UCSD-AML1 (cell line): Measurements from ENCODE around the gene DAD1.
"Not testable (repeated sequence)": the region's sequence is repeated elsewhere in the genome, so short reads cannot be mapped to it uniquely, and the experiment has no call there.

Source experiments
- DNase-seq: peaks from one replicate; lab custom pipeline; 2025; ENCODE audit not compliant: unreplicated experiment; lab: John Stamatoyannopoulos, UW

Gene DAD1

DNA sequence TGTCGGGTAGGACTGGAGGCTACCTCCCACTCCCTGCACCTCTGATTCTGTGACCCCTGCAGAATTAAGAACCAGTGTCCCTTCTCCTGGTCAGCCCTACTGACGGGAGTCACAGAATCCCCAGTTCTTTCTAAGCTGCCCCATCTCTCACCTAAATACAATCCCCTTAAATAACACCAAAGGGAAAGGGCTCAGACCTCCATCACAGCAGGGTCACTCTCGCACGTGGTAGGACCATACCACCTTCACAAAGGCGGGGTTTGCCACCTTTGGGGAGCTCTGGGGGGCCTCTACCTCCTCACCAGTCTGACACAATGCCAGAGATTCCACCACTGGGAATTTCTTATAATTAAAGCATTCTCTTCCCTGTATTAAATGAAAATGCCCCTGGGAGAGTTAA, 35.6 kb downstream of the DAD1 start:
- DNase-seq: no peak

DNA sequence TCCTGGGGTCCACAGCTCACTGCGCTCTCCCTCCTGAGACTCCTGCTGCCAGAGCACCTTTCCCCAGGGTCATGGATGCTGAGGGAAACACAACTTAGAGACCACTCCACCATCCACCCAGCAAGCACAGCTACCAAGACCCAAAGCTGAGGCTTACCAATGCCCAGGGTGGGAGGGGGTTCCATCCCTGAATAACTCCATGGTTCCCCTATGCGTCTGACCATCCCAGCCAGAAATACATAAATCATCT, 36.3 kb downstream of the DAD1 start:
- no peak for DNase-seq

DNA sequence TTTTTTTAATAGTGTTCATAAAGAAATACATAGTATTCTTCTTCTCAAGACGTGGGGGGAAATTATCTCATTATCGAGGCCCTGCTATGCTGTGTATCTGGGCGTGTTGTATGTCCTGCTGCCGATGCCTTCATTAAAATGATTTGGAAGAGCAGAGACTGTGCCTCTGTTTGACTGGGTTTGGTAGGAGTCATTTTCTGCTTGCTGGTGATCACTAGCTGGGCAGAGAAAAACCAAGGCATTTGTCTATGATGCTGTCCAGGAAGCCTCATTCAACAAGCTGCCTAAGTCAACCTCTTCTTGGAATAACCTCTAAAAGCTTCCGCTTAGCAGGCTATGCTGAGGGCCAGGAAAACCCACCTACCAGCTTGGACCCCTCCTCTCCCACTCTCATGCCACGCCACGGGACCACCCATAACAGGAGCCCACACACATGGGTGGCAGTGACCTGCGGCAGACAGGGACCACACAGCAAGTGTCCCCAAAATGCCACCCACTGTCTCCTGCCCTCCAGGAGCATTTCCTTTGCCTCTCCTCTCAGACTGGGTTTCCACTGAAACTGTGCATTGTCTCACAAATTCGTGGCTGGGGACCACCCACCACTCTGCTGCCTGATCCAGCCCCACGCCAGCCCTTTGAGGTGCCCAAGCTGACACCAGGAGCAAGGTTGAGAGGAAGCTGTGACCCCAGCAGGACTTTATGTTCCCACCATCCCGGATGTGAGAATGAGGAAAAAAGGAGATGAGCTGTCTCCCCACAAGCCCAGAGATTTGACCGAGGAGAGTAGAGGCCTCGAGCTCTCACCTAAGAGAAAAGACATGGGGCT, 36.8 kb downstream of the DAD1 start:
- DNase-seq: no peak

DNA sequence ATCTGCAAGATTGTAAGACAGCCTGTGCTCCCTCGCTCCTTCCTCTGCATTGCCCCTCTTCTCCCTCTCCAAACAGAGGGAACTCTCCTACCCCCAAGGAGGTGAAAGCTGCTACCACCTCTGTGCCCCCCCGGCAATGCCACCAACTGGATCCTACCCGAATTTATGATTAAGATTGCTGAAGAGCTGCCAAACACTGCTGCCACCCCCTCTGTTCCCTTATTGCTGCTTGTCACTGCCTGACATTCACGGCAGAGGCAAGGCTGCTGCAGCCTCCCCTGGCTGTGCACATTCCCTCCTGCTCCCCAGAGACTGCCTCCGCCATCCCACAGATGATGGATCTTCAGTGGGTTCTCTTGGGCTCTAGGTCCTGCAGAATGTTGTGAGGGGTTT, 37.4 kb downstream of the DAD1 start:
- no peak for DNase-seq

DNA sequence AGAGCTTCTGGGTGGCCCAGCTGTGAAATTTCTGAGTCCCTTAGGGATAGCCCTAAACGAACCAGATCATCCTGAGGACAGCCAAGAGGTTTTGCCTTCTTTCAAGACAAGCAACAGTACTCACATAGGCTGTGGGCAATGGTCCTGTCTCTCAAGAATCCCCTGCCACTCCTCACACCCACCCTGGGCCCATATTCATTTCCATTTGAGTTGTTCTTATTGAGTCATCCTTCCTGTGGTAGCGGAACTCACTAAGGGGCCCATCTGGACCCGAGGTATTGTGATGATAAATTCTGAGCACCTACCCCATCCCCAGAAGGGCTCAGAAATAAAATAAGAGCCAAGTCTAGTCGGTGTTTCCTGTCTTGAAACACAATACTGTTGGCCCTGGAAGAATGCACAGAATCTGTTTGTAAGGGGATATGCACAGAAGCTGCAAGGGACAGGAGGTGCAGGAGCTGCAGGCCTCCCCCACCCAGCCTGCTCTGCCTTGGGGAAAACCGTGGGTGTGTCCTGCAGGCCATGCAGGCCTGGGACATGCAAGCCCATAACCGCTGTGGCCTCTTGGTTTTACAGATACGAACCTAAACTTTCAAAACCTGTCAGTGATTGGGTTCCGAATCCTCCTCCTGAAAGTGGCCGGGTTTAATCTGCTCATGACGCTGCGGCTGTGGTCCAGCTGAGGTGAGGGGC, 38.9 kb downstream of the DAD1 start:
- DNase-seq: no peak

DNA sequence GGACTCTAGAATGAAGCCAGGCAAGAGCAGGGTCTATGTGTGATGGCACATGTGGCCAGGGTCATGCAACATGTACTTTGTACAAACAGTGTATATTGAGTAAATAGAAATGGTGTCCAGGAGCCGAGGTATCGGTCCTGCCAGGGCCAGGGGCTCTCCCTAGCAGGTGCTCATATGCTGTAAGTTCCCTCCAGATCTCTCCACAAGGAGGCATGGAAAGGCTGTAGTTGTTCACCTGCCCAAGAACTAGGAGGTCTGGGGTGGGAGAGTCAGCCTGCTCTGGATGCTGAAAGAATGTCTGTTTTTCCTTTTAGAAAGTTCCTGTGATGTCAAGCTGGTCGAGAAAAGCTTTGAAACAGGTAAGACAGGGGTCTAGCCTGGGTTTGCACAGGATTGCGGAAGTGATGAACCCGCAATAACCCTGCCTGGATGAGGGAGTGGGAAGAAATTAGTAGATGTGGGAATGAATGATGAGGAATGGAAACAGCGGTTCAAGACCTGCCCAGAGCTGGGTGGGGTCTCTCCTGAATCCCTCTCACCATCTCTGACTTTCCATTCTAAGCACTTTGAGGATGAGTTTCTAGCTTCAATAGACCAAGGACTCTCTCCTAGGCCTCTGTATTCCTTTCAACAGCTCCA, 39.6 kb downstream of the DAD1 start:
- DNase-seq: no peak

DNA sequence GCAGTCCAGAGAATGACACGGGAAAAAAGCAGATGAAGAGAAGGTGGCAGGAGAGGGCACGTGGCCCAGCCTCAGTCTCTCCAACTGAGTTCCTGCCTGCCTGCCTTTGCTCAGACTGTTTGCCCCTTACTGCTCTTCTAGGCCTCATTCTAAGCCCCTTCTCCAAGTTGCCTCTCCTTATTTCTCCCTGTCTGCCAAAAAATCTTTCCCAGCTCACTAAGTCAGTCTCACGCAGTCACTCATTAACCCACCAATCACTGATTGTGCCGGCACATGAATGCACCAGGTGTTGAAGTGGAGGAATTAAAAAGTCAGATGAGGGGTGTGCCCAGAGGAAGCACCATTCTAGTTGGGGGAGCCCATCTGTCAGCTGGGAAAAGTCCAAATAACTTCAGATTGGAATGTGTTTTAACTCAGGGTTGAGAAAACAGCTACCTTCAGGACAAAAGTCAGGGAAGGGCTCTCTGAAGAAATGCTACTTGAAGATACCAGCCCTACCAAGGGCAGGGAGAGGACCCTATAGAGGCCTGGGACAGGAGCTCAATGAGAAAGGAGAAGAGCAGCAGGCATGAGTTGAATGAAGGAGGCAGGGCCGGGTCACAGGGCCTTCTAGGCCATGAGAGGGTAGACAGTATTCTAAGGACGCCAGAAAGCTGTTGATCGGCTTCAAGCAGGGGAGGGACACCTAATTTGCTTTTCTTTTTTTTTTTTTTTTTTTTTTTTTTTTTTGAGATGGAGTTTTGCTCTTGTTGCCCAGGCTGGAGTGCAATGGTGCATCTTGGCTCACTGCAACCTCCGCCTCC, 40.9 kb downstream of the DAD1 start:
- no peak for DNase-seq

DNA sequence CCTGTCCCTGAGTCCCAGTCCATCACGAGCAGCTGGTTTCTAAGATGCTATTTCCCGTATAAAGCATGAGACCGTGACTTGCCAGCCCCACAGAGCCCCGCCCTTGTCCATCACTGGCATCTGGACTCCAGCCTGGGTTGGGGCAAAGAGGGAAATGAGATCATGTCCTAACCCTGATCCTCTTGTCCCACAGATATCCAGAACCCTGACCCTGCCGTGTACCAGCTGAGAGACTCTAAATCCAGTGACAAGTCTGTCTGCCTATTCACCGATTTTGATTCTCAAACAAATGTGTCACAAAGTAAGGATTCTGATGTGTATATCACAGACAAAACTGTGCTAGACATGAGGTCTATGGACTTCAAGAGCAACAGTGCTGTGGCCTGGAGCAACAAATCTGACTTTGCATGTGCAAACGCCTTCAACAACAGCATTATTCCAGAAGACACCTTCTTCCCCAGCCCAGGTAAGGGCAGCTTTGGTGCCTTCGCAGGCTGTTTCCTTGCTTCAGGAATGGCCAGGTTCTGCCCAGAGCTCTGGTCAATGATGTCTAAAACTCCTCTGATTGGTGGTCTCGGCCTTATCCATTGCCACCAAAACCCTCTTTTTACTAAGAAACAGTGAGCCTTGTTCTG, 41.6 kb downstream of the DAD1 start:
- no peak for DNase-seq

DNA sequence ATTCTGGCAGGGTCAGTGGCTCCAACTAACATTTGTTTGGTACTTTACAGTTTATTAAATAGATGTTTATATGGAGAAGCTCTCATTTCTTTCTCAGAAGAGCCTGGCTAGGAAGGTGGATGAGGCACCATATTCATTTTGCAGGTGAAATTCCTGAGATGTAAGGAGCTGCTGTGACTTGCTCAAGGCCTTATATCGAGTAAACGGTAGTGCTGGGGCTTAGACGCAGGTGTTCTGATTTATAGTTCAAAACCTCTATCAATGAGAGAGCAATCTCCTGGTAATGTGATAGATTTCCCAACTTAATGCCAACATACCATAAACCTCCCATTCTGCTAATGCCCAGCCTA, 42.3 kb downstream of the DAD1 start:
- DNase-seq: no peak

DNA sequence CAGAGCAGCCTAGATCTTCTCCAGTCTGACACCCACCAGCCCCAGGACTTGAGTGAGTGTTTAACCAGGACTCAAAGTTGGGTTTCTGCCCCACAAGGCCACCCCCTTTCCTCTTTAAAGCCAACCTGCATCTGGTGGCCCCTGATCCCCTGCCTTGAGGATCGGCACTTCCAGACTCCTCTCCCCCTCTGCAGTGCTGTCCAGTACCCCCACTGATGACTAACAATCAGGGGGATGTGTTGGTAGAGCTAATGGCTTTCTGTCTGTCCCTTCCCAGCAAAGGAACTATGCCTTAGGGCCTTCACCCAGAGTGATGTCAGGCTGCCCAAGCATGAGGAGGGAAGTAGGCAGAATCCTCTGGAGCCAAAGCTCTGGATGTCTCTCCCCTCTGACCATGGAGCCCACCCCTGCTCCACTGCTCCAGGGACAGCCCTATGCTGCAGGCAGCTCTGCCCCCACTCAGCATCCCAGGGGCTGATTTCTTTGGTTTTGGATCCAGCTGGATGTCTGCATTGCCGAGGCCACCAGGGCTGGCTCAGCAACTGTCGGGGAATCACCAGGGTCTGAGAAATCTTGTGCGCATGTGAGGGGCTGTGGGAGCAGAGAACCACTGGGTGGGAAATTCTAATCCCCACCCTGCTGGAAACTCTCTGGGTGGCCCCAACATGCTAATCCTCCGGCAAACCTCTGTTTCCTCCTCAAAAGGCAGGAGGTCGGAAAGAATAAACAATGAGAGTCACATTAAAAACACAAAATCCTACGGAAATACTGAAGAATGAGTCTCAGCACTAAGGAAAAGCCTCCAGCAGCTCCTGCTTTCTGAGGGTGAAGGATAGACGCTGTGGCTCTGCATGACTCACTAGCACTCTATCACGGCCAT, 42.9 kb downstream of the DAD1 start:
- no peak for DNase-seq

DNA sequence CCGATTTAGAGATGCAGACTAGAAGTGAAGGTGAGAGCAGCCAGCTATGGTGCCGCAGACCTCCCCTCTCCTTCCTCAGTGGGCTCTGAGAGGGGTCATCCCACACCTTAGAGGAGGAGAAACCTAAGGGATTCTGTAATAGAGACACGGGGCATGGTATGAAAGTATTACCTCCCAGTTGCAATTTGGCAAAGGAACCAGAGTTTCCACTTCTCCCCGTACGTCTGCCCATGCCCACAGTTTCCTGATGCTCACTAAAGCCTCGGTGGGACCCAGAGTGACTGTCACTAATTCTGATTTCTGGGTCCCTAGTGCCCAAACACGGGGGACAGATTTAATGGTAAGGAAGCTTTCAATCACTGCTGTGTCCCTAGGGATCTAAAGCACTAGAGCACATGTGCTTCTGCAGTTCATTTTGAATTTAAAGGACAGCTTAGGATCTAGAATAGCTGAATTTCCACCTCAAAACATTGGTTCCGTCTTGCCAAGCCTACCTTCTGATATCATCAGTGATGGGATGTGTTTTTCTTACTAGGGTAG, 44.1 kb downstream of the DAD1 start:
- DNase-seq: no peak

DNA sequence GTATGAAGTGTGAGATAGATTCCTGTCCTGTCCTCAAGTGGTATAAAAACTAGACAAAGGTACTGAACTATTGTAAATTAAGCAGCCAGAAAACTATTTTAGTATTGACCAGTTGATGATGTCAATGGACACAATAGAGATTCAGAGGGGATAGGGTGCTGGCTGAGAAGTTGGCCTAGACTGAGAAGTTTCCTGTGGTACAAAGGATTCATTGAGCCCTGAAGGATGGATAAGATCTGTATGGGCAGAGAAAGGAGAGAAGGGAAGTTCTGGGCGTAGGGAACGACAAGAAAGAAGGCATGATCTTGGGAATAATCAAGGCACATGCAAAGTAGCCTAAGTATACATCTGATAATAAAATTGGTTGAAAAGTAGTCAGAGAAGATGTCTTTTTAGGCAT, 44.6 kb downstream of the DAD1 start:
- DNase-seq: no peak

DNA sequence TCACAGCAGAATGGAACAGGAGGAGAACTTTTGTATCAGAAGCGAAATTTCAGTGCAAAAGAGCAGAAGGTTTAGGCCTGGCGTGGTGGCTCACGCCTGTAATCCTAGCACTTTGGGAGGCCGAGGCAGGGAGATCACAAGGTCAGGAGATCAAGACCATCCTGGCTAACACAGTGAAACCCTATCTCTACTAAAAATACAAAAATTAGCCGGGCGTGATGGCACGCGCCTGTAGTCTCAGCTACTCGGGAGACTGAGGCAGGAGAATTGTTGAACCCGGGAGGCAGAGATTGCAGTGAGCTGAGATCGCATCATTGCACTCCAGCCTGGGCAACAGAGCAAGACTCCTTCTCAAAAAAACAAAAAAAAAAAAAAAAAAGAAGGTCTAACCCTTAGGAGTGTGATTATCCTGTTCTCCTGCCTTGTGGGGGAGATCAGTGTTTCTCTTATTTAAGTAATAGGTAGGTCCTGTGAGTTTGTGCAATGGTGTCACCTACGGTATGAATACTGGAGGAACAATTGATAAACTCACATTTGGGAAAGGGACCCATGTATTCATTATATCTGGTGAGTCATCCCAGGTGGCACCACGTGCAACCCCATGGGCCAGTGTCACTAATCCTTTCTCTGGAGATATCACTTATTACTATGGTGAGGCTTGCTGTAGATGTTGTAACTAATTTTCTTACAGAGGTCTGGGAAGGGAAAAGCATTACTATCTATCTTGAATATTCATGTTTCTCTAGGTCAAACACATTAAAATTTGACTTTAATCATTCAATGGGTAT, 45.3 kb downstream of the DAD1 start:
- DNase-seq: not testable (repeated sequence)

DNA sequence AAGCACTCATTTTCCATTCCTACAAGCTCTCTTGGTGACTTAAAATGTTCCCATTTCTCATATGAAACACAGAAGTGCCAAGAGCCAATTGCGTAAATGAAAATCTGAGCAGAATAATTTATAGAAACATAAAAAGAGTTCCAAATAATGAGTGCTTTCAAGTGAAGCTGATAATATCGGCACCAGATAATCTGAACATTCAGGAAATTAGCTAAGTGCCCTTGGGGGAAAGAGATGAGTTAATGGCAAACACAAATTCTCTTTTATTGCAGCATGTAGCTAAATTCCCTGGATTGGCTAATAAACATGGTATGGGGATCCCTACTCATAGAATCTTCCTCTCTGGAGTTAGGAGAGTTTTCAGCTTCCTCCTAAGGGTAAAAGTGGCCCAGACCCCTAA, 46.7 kb downstream of the DAD1 start:
- no peak for DNase-seq

DNA sequence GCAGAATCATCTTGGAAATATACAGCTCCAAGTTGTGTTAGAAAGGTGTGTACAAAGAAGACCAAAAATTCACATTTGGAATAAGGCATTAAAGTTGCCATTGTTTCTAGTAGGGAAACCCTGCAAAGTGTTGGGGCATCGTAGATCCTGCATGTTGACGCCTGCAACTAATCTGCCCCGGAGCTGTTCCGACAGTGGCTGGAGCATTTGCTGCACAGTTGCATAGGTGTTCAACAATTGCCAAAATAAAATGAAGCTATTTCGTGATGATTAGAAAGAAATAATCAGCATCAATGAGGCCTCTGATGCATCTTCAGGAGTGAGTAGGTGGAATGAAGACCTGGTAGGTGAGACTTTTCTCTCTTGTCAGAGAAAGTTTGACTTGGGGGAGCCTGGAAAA, 47.3 kb downstream of the DAD1 start:
- no peak for DNase-seq

DNA sequence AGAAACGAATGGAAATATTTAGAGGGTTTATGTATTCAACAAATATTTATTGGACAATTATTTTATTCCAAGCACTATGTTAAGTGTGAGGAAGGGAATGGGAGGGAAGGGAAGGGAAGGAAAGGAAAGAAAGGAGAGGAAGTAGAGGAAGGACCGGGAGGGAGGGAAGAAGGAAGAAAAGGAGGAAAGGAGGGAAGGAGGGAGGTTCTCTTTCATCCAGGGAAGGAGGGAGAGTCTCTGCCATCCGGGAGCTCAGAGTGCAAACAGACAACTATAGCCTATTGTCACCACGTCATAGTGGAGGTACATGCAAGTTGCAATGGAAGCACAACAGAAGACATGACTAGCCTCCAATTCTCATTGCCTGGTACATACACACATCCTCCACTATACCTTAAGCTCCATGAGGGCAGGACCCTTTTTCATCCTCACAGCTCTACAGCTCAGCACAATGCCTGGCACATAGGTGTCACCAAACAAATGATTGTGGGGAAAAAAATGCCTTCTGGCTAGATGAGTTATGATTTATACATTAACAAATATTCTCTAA, 48.1 kb downstream of the DAD1 start:
- DNase-seq: no peak

DNA sequence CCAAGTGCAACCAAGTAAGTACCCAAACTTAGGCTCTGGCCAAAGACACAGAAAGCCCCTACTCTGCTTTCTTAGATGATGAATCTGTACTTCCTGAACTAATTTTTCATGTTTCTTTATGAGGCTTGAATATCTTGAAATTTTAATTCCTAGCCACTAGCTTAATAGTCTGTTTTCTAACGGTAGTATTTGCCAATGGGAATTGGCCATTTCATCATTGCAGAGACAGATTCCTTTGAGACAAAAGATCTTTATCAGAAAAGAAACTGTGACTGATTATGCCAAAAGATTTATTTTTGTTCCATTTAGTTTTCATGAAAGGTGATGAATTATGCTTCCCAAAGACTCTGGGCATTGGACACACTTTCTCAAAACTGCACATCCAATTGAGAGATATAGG, 48.7 kb downstream of the DAD1 start:
- no peak for DNase-seq

DNA sequence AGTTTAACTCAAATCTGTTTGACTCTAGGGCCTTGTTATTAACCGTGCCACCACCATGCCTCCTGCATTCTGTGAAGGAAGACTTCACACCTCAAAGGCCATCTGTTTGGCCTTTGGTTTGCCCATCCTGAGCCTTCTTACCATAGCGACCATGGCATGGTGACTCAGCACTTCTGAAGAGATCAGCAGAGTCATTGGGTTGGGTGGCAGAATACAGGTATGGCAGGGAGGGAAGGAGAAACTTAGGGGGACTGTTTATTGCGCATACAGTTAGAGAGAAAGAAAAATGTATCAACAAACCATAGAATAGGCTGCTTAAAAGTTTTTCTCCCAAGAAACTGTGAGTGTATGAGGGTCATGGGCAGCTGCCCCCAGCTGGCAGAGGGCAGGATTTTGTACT, 49.2 kb downstream of the DAD1 start:
- no peak for DNase-seq

DNA sequence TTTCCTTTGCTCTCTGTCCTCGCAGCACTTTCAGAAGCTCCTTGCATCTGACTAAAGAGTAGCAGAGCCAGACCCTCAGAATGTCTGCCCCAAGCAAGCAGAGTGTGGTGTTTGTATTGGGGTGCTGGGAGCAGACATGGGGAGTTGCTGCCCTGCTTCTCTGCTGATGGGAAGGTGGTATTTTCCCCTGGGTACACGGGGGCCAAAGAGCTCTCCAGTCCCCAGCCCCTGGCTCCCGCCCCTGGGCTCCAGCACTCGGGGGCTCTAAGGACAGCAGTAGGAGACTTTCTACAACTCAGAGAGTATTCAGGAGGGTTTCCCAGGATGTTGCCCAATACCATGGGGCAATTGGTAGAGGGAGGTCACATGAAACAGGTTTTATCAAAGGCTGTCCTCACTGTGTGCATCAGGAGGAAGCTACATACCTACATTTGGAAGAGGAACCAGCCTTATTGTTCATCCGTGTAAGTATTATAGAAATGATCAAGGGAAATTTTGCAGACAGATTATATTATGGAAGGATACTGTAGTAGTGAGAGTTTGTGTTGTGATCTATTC, 50.3 kb downstream of the DAD1 start:
- DNase-seq: no peak
